ENCODE results near the gene SHISA6.

SHISA6 gene

GRCh38 chr17:11578998-11579397 is 338.0 kb downstream of the SHISA6 start:
- FAIRE-seq (no peak), DNase-seq (ENCODE audit: low spot score) (no peak)

GRCh38 chr17:11580677-11581076 is 339.7 kb downstream of the SHISA6 start:
- FAIRE-seq = no peak
- DNase-seq (ENCODE audit: low spot score) = no peak

GRCh38 chr17:11582217-11582616 is 341.2 kb downstream of the SHISA6 start:
- no peak for FAIRE-seq
- no peak for DNase-seq (ENCODE audit: low spot score)

- FAIRE-seq (no peak), DNase-seq (ENCODE audit: low spot score) (no peak)
These were observed 342.4 kb downstream of the SHISA6 start for GRCh38 chr17:11583306-11583992.

- DNase-seq (ENCODE audit: low spot score) = no peak
- FAIRE-seq = no peak
These were observed 348.7 kb downstream of the SHISA6 start for GRCh38 chr17:11589716-11590115.

- DNase-seq (ENCODE audit: low spot score) = no peak
- no peak for FAIRE-seq
These were observed 357.5 kb downstream of the SHISA6 start, which contains the start of gene DNAH9 for GRCh38 chr17:11598274-11599221. DNAH9 (plus strand) TSS chr17:11598470; CDS start chr17:11598499, 29 bp downstream.

- DNase-seq (ENCODE audit: low spot score) (no peak), FAIRE-seq (no peak)
These were observed 360.6 kb downstream of the SHISA6 start for GRCh38 chr17:11601661-11602060.

- DNase-seq (ENCODE audit: low spot score) (no peak), FAIRE-seq (no peak)
These were observed 367.4 kb downstream of the SHISA6 start for GRCh38 chr17:11608396-11608795.

GRCh38 chr17:11610999-11611566 is 370.1 kb downstream of the SHISA6 start:
- FAIRE-seq = no peak
- DNase-seq (ENCODE audit: low spot score) = no peak

GRCh38 chr17:11612956-11613355 is 371.9 kb downstream of the SHISA6 start:
- DNase-seq (ENCODE audit: low spot score) (no peak), FAIRE-seq (no peak)
